ENCODE results near the gene SHROOM4.

DNA sequence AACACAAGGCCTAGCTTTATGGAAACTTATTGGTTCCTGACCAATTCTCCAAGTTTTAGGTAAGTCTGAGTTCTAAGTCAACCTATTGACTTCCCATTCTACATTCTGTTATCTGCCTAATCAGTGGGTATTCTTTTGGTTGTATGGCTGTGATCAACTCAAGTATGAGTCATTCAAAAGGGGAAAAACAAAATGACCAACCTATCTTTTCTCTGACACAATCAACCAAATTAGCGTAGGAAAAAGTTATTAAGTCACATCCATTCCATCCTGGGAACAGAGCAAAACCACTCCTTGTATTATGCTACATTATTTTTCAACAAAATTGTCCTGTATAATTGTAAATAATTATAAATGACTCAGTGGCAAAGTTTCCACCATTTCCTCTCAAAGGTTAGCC lies 136.2 kb downstream of the SHROOM4 start:
- TF ChIP-seq, protein P1, sequence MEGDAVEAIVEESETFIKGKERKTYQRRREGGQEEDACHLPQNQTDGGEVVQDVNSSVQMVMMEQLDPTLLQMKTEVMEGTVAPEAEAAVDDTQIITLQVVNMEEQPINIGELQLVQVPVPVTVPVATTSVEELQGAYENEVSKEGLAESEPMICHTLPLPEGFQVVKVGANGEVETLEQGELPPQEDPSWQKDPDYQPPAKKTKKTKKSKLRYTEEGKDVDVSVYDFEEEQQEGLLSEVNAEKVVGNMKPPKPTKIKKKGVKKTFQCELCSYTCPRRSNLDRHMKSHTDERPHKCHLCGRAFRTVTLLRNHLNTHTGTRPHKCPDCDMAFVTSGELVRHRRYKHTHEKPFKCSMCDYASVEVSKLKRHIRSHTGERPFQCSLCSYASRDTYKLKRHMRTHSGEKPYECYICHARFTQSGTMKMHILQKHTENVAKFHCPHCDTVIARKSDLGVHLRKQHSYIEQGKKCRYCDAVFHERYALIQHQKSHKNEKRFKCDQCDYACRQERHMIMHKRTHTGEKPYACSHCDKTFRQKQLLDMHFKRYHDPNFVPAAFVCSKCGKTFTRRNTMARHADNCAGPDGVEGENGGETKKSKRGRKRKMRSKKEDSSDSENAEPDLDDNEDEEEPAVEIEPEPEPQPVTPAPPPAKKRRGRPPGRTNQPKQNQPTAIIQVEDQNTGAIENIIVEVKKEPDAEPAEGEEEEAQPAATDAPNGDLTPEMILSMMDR (IDR thresholded peaks at IDR 0.05), result no peak
- no peak for TF ChIP-seq POLR2A (IDR thresholded peaks at IDR 0.05)
